ENCODE results near the gene TNS1.

Gene TNS1

DNA sequence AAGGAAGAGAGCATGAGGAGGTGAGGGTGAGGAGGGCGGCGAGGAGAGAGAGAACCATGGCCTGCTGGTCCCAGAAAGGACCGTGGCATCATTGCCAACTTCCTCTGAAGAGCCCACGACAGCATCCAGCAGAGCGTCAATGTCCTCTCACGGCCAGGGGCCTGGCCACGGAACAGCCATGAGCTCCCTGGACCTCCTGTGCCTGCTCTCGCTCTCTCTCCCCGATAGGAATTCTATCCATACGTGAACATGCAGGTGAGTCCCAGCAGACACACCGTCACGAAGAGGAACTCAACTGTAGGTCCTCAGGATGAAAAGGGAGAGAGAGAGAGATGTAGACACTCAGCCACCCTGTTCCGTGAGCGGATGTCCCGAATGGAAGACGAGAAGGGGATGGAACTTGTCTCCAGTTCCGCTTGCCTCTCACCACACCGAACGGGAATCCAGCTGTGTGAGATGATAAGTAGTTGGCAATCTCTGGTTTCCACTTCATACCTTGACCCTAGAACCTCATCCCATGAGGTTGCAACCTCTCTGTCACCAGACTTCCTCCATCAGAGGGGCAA is 107.6 kb downstream of the TNS1 start:
- no peak for DNase-seq (ENCODE audit: low read depth, low spot score)
- no peak overlapping the region for H3K4me3 ChIP-seq (ENCODE audit: low read length)

DNA sequence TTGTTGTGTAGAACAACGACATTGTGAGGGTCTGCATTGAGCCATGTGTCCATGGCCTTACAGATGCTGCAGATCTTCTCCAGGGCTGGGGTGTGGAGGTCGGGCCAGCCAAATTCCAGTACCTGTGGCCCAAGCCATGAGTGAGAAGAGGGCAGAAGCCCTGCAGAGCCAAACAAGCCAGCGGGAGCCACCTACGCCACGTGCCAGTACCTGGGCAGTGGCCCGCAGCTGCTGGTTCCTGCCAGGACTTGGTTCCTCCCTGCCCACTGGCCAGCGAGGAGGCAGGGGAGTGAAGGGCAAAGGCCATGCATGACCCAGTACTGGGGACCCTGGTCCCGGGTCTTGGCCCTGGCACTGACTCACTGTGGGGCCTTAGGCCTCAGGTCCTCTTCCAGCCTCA is 109.4 kb downstream of the TNS1 start:
- no peak overlapping the region for H3K4me3 ChIP-seq (ENCODE audit: low read length)
- no peak for DNase-seq (ENCODE audit: low read depth, low spot score)

GRCh38 chr2:217892560-217892959 is 110.2 kb downstream of the TNS1 start:
- no peak for DNase-seq (ENCODE audit: low read depth, low spot score)
- H3K4me3 ChIP-seq (ENCODE audit: low read length) = no peak overlapping the region

DNA sequence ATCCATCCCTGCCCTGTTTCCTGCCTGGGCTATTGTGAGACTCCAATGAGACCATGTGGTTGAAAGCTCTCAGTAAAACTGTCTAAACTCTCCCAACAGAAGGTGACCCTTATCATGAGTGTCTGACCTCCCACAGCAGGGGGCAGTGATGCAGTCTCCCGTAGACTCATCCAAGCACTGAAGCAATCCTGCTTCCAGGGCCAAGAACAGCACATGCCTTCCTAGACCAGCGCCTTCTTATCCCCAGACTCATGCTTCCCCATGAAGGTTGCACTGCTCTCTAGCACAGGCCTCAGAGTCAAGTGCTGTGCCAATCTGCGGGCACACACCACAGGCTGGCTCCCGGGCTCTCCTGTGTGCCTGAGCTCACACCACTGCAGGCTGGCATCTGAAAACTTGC is 112.3 kb downstream of the TNS1 start:
- no peak overlapping the region for H3K4me3 ChIP-seq (ENCODE audit: low read length)
- DNase-seq (ENCODE audit: low read depth, low spot score) = no peak

DNA sequence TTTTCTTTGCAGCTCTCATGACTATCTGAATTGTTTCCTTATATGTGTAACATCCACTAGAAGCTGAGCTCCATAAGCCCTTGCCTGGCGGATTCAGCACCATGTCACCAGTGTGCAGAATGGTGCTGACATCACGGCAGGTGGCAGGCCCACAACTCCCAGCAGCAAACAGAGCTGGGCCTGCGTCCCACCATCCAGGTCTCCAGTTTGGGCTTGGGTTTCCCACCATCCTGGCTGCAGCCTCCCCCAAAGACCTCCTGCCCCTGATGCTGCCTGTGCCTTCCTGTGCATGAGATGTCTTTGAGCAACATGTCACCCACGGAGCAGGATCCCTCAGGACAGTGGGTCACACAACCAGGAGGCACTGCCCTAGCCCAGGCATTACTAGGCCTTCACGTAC is 113.1 kb downstream of the TNS1 start:
- no peak for DNase-seq (ENCODE audit: low read depth, low spot score)
- no peak overlapping the region for H3K4me3 ChIP-seq (ENCODE audit: low read length)

GRCh38 chr2:217887841-217888701 is 114.7 kb downstream of the TNS1 start:
- DNase-seq (ENCODE audit: low read depth, low spot score) = no peak
- H3K4me3 ChIP-seq (ENCODE audit: low read length) = no peak overlapping the region

GRCh38 chr2:217886720-217887309 is 116.0 kb downstream of the TNS1 start:
- peak; percentile 49 for DNase-seq (ENCODE audit: low read depth, low spot score)

DNA sequence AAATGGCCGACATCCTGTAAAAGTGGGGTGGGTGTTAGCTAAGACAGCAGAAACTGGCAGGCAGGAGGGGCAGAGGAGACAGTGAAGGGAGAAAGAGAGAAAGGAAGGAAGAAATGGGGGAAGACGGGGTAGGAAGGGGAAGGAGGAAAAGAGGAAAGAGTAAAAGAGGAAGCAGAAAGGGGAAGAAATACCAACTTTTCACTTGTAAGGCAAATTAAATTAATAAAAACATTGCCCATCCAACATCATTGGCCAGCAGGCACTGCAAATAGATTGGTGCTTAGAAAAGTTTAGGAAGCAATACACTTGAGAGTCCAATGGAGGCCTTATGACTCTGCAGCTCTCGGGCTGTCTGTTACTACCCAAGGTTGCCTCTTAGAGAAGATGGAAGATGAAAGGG is 116.7 kb downstream of the TNS1 start:
- H3K4me3 ChIP-seq (ENCODE audit: low read length) = no peak overlapping the region
- DNase-seq (ENCODE audit: low read depth, low spot score) = no peak

More at GRCh38 chr2:217886720-217887309, 116.0 kb downstream of the TNS1 start:
- H3K4me3 ChIP-seq (ENCODE audit: low read length) = no peak overlapping the region

GRCh38 chr2:217884985-217885384 is 117.8 kb downstream of the TNS1 start:
- no peak overlapping the region for H3K4me3 ChIP-seq (ENCODE audit: low read length)
- no peak for DNase-seq (ENCODE audit: low read depth, low spot score)

DNA sequence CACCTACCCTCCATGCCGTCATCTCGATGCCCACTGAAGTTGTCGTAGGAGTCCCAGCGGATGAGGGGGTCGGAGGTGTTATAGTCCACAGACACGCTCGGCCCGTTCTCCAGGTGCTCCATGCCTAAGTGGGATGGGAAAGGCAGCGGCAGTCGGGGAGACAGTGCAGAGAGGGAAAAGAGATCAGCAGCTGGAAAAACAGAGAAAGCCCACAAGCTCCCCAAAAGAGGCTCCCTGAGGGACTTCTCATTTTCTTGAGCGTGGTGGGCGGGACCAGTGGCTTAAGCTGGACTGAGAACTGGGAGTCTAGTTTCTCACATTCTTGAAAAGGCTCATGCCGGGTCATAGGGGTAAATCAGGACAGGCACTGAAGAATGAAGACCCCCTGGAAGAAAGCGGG is 121.9 kb downstream of the TNS1 start:
- DNase-seq (ENCODE audit: low read depth, low spot score) = no peak
- H3K4me3 ChIP-seq (ENCODE audit: low read length) = no peak overlapping the region

GRCh38 chr2:217880287-217880889 is 122.4 kb downstream of the TNS1 start:
- DNase-seq (ENCODE audit: low read depth, low spot score) = no peak
- no peak overlapping the region for H3K4me3 ChIP-seq (ENCODE audit: low read length)

DNA sequence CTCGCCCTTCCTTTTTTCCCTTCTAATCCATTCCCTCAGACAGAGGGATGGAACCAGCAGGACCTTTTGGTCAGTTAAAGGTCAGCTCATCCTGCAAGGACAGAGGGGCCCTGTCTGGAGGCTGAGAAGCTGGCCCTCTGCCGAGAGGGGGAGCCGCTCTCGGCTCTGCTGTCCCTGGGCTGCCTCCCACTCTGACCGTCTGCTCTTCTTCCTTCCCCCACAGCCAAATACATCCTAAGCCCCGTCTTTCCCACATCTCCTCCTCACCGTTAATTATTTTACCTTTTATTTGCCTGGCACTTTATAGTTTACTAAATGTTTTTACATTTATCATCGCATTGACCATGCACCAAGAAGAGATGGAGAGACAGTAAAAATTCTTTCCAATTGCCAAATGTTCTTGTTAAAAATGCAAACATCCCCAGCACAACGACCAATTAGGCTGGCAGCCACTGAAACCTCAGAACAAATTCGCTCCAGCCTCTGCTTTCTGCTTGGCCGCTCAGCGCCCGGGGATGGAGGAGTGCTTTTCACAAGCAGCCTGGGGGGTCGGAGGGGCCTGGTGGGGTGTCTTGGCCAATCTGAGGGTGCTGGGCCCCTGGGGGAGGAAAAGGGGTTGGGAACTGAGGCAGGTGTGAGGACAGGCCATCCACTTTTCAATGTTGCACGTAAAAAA is 123.7 kb downstream of the TNS1 start:
- no peak overlapping the region for H3K4me3 ChIP-seq (ENCODE audit: low read length)
- DNase-seq (ENCODE audit: low read depth, low spot score) = no peak

- DNase-seq (ENCODE audit: low read depth, low spot score) = no peak
- no peak overlapping the region for H3K4me3 ChIP-seq (ENCODE audit: low read length)
Measured at GRCh38 chr2:217877866-217878265, 124.9 kb downstream of the TNS1 start.

- no peak overlapping the region for H3K4me3 ChIP-seq (ENCODE audit: low read length)
- DNase-seq (ENCODE audit: low read depth, low spot score) = no peak
Measured at GRCh38 chr2:217876253-217876570, 126.6 kb downstream of the TNS1 start.

DNA sequence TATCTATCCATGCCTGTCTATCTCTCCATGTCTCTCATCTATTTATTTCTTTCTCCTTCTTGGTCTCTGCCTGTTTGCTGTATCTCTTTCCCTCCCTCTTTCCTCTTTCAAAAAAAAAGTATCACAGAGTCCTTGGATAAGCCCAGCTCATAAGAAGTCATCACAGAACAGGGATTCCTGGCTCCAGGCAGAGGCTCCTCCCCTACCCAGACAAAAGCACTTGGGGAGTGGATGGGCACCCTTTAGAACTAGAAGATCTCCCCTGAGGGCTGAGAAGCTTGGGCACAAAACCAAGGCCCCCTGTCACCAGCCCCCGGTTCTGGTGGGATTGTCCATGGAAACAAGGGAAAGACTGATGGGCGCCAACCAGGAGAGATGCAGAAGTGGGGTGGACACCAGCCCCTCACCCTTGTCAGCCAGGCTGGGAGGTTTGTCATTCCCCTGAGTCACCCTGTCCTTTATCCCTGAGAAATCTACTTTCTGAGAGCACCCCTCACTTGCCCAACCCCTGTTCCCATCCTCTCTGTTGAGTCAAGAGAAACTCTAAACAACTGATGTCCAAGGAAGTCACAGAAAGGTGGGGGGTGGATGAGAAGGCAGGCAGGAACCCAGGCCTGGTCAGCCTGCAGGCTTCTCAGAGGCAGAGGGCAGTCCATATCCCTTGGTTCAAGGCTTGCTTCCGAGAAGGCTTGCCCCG is 127.1 kb downstream of the TNS1 start:
- no peak for DNase-seq (ENCODE audit: low read depth, low spot score)
- no peak overlapping the region for H3K4me3 ChIP-seq (ENCODE audit: low read length)

- H3K4me3 ChIP-seq (ENCODE audit: low read length) = no peak overlapping the region
- no peak for DNase-seq (ENCODE audit: low read depth, low spot score)
Measured at GRCh38 chr2:217875138-217875537, 127.7 kb downstream of the TNS1 start.

- no peak for DNase-seq (ENCODE audit: low read depth, low spot score)
Measured at GRCh38 chr2:217873371-217873770, 129.4 kb downstream of the TNS1 start.

DNA sequence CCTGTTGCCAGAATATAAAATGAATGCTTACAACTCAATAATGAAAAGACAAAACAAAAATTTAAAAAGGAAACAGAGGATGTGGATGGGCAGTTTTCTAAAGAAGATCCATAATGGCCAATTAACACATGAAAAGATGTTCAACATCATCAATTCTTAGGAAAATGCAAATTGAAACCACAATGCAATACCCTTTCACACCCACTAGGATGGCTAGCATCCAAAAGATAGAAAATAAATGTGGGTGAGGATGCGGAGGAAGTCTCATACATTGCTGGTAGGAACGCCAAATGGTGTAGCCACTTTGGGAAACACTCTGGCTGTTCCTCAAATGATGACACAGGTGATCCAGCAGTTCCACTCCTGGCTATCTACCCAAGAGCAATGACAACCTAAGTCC is 130.5 kb downstream of the TNS1 start:
- no peak overlapping the region for H3K4me3 ChIP-seq (ENCODE audit: low read length)
- no peak for DNase-seq (ENCODE audit: low read depth, low spot score)

More at GRCh38 chr2:217873371-217873770, 129.4 kb downstream of the TNS1 start:
- H3K4me3 ChIP-seq (ENCODE audit: low read length) = no peak overlapping the region

DNA sequence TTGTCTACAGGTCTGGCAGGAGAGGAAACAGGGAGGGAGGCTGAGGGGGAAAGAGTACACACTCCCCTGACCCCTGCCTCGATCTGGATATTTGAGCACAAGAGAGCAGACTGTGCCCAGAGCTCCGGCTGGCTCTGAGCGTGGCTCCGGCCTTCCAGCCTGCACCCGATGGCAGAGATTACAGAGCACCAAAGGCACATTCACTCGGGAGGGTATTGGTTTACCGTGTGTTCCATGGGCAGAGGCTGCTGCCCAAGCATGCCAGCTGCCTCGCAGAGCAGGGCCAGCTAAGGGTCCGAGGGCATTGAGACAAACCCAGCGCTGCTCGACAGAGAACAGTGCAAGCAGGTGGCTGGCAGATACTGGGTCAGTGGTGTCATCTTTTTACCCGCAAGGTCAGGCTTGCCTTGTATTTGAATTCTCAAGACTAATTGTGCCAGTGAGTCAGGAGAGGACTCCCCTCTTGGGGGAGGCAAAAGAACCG is 132.2 kb downstream of the TNS1 start:
- H3K4me3 ChIP-seq (ENCODE audit: low read length) = no peak overlapping the region
- DNase-seq (ENCODE audit: low read depth, low spot score) = no peak
